Activated T-helper 1 cell treated with Interleukin-2 at 50 U/mL for 16 hours (primary cell): ENCODE results near the gene IMMP2L.

Experiments
- DNase-seq: peaks from one replicate; pipeline ENCODE4 v3.0.0-alpha.2; 2020; ENCODE audit warnings: low read depth

IMMP2L gene

GRCh38 chr7:110921595-110922151, 640.6 kb downstream of the IMMP2L start:
- no peak for DNase-seq

DNA sequence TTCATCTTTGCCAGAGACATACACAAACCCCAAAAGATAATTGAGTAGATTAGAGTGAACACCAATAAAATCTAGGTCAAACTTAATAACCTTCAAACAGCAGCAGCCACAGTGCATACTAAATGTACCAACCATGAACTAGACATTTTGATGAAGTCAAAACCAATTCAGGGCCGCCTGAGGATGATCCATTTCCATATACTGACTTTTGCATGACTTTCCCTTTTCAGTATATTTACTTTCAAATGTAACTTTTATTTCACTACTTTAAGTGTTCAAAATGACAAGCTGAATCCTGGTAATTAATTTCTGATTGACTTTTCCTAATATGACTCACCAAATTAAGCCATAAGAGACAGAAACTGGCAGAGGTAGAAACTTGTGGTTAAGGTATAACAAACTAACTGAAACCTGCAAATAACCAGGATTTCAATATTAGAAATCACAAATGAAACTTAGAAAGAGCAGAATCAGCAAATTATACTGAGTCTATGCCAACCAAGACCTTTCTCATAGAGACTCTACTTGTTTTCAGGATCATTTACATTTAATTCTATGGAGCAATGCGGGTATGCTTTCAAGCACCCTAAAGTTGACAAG, 643.2 kb downstream of the IMMP2L start:
- DNase-seq: no peak

- DNase-seq: no peak
Measured at GRCh38 chr7:110914263-110914662, 648.0 kb downstream of the IMMP2L start.

GRCh38 chr7:110911632-110912031, 650.7 kb downstream of the IMMP2L start:
- no peak for DNase-seq

DNA sequence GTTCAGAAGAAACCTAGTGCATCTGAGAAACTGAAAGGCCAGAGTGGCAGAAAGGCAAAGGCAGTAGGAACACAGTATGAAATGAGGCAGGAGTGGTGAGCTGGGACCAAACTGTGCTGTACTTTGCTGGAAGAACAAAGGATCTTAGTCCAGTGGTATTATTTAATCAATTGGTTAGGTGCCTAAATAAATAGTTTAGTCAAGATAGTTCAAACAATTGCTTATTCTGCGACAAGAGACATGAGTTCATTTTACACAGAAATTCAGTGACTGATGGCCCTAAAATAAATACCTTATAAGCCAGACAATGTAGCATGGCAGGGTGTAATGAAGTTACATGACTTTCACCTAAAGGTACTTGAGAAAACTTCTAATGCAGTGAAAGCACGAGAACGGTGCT, 653.2 kb downstream of the IMMP2L start:
- no peak for DNase-seq

DNA sequence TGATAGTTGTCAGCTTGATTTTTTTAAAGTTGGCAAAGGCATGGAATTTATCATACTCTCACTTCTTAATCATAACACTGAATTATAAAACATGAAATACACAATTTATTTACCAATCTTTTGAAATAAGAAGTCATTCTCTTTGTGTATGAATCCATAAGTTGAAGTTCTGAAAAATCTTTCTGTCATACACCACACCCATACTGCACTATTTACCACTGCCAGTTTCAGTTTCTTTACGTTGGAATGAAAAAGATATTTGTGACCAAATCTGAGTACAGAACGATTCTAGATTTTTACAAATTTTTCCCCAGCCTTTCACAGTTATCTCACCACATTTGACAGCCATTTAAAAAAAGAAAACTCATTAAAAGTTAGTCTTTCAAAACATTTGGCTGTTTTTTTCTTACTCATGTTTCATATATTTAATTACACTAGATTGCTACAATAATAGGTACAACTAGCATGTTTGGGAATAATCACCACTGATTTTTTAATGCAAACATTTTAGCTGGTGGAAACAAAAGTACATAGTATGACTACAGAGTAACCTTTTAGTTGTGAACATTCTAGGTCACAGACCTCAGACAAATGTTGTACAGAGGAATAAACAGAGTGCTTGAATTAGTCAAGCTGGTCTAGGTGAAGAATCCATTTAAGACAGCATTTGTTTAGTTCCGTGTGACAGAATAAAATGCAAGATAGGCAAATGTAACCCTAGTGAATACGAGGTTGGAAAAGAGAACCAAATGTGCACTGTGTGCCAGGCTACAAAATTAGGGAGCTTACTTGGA, 656.3 kb downstream of the IMMP2L start:
- DNase-seq: no peak

DNA sequence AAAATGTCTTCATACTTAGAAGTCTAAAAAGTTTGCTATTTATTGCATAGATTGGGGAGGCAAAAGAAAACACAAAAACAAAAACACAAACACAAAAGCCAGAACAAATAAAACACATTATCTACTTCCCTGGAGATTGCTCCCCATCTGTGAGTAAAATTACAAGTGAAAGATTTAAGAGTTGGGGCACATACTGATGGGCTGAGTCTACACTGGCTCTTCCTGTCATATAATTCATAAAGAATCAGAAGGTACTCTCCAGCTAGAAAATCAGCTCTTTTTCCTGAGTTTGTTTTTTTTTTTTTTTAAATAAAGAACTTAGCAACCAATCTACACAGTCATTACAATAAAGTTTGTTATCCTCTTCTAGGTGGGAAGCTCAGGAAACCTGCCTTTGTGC, 663.8 kb downstream of the IMMP2L start:
- DNase-seq: no peak

DNA sequence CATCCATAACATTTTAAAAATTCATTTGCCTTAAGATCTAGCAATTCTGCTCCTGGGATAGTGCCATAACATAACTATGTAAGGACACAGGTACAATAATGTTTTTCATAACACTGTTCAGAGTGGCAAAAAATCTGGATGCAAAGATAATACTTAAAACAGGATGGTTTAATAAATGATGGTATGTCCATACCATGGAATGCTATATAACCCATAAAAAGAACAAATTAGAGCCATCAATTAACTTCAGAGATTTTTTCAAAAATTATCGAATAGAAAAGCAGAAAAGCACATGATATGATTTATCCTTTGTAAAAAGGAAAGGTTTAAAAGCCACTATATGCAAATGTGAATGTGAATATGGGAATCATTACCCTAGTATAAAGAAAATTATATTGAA, 664.8 kb downstream of the IMMP2L start:
- DNase-seq: no peak

GRCh38 chr7:110894111-110894510, 668.2 kb downstream of the IMMP2L start:
- no peak for DNase-seq

DNA sequence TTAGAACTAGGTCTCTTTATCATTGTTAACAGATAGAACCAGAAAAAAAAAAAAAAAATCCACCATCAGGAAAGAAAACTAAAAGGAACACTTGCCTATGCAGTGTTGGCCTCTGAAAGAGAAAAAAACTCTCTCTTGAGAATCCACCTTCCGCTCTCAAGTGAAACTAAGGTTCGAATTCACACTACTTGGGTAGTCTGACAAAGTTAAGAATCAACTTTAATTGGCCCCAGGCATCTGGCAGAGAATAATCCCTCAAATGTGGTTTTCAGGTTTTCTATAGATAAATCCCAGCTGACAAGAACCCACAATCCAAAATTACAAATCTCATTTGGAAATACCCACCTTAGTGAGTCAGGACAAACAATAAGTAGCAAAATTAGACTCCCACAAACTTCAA, 671.1 kb downstream of the IMMP2L start:
- no peak for DNase-seq

GRCh38 chr7:110890101-110890500, 672.2 kb downstream of the IMMP2L start:
- DNase-seq: no peak

GRCh38 chr7:110889335-110889734, 673.0 kb downstream of the IMMP2L start:
- DNase-seq: no peak

DNA sequence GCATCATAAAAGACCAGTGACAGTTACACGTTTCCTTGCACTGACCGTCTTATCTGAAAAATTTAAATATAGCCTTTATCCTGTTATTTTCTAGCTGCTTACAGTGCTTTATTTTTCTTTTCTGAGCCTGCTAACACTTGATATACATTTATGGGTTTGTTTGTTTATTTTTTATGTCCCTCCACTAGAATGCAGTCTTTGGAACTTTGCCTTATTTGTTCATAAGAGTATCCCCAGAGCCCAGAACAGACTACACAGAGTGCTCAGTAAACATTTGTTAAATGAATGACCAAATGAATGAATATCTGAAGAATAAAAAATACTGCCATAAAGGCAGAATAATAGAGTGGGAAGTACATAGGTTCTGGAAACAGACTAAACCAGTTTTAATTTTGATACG, 673.7 kb downstream of the IMMP2L start:
- DNase-seq: no peak

DNA sequence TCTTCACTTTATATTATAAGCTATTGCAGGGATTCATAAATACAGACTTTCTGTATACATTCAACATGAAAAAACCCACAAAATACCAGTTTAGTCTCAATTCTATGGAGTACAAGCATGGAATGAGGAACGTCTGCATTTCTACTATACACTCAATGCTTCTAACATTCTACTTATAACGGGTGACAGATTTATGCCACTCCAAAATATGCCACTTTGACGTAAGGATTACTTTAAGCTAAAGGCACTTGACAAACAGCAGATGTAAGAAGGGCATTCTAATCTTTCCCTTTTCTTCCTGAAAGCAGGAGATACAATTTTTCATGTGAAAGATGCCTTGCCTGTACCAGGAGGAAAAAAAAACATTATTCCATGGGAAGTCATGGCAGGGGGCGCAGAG, 676.8 kb downstream of the IMMP2L start:
- no peak for DNase-seq

DNA sequence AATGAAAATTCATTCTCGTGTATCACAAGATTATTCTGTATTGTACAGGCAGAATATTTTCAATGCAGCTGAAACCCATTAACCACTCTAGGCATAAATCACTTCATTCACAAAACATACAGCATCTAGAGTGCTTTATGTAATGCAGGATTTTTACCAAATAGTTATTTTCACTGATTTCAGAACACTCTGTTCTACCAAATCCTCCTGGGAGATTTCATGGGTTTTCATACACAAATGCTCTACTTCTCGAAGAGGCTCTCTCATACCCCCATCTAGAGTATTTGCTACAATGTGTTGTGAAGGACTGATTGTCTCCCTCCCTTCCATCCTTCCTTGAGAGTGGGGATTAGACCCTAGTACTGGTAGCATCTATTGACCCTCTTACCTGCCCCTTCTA, 680.6 kb downstream of the IMMP2L start:
- no peak for DNase-seq

DNA sequence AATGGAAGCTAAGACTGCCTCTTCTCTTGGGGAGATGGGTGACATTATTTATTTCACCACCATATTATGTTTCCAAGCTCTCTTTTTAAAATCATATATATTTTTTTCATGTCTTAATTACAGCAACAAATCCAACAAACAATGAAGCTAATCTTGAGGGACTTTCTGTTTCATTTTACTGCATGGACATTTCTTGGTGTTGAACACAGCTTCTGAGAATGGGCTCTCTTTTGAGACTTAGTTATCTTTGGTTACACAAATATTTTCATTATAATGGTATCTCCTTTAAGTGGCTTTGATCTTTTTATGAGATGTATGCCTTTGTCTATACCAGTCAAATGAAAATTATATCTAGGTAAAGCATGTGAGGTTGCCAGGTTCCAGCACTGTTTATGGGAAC, 681.3 kb downstream of the IMMP2L start:
- DNase-seq: no peak

GRCh38 chr7:110877016-110877415, 685.3 kb downstream of the IMMP2L start:
- no peak for DNase-seq

DNA sequence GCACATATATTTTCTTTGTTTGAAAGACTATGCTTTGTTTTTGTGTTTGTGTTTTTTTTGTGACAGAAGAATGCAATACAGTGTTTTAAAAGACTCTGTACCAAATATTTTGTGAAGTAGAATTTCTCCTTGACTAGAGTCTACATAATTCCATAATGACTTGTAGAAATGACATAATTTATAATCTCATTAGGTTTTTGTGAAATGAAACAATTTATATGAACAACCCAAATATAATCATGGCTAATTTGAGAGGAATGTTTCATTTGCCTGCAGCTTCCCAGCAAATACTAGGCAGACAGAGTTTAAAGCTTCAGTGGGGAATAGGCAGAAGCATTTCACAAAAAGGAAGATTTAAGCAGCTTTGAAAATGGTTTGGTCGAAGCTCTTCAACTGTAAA, 686.9 kb downstream of the IMMP2L start:
- DNase-seq: no peak

DNA sequence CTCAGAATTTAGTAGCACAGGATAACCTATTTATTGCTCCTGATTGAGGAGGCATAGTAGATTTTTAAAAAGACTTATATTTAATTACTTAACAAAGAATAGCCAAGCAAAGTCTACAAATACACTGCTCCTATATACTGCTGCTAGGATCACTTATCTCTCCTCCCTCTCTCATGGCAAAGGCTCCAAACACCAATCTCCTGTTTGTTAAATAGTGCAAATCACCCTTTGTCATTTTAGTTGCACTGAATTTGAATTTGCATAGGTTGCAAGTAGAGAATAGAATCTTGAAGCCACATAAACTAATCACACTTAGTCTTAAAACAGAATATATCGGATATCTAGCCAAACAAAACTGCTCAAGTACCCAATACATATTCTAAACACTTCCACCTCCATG, 690.4 kb downstream of the IMMP2L start:
- no peak for DNase-seq

GRCh38 chr7:110870926-110871325, 691.4 kb downstream of the IMMP2L start:
- no peak for DNase-seq

- no peak for DNase-seq
Measured at GRCh38 chr7:110868458-110868857, 693.8 kb downstream of the IMMP2L start.

- DNase-seq: no peak
Measured at GRCh38 chr7:110867771-110868170, 694.5 kb downstream of the IMMP2L start.

- DNase-seq: no peak
Measured at GRCh38 chr7:110863258-110863657, 699.0 kb downstream of the IMMP2L start.

GRCh38 chr7:110861163-110861562, 701.1 kb downstream of the IMMP2L start:
- no peak for DNase-seq
